NT2/D1 (cell line): ENCODE data around the gene KLF13.

Experiments used
- SUZ12 ChIP-seq: IDR thresholded peaks from 2 replicates; pipeline ENCODE4 v1.6.1; 2011; ENCODE audit not compliant: insufficient read length, insufficient read depth; ENCODE audit errors: extremely low read depth
- YY1 ChIP-seq: IDR thresholded peaks from 2 replicates; pipeline ENCODE4 v1.6.1; 2011; ENCODE audit not compliant: insufficient read length, insufficient read depth
- ZNF274 ChIP-seq: IDR thresholded peaks from 2 replicates; pipeline ENCODE4 v1.6.1; 2011; ENCODE audit warnings: mild to moderate bottlenecking, low read depth, low read length

DNA sequence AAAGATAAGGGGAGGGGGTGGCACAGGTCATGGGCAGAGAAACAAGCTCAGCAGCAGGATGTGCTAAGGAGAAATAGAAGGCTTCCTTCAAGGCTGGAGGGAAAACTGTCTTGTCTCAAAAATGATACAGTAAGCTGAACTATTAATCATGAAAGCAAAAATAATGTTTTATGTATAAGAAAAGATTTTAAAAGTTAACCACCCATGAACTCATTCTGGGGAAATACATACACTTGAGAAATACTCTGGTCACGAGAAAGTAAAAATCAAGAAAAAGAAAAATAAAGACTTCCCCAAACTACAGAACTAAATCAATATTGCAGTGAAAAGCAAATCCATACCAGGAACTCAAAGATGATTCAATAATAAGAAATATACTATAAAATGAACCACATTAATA is 80.7 kb downstream of the KLF13 start:
- TF ChIP-seq ZNF274 (no peak), YY1 (no peak), SUZ12 (no peak)
